SU-DHL-6 (cell line): ENCODE results near the gene PRMT1.

Source experiments
- H2AFZ ChIP-seq: fragments of 200-600 bp; sonication (generic); 2 replicates; pipeline ENCODE4 v1.6.1; 2014; ENCODE audit warnings: low read depth, mild to moderate bottlenecking, moderate library complexity, mixed read lengths, antibody characterized with exemption, low read length; ENCODE audit not compliant: severe bottlenecking
- H3F3A ChIP-seq: fragments of 200-600 bp; shearing (Covaris generic); 2 replicates; pipeline ENCODE4 v1.6.0; 2016; ENCODE audit warnings: antibody characterized with exemption, mild to moderate bottlenecking; ENCODE audit not compliant: insufficient read depth
- H3K27ac ChIP-seq: fragments of 200-600 bp; sonication (generic); 2 replicates; pipeline ENCODE4 v1.5.1; 2016; ENCODE audit warnings: low read depth, mild to moderate bottlenecking, low read length, moderate library complexity, mixed read lengths
- H3K27me3 ChIP-seq: fragments of 200-600 bp; sonication (generic), shearing (Covaris generic); 2 replicates; pipeline ENCODE4 v1.6.0; 2014; ENCODE audit warnings: mild to moderate bottlenecking, low read length
- H3K36me3 ChIP-seq: fragments of 200-600 bp; sonication (generic); 2 replicates; pipeline ENCODE4 v1.6.1; 2014; ENCODE audit warnings: mild to moderate bottlenecking, low read length, mixed read lengths
- H3K4me2 ChIP-seq: fragments of 300-600, 200-600 bp; shearing (Covaris generic), sonication (generic); 2 replicates; pipeline ENCODE4 v1.6.0; 2014; ENCODE audit warnings: low read length, low read depth, mild to moderate bottlenecking; ENCODE audit not compliant: poor library complexity, severe bottlenecking
- H3K4me3 ChIP-seq: fragments of 200-600 bp; sonication (generic); 2 replicates; pipeline ENCODE4 v1.5.1; 2014; ENCODE audit warnings: antibody characterized with exemption, low read length, mild to moderate bottlenecking, mixed read lengths; ENCODE audit not compliant: insufficient read depth, poor library complexity, severe bottlenecking
- H3K79me2 ChIP-seq: fragments of 200-600 bp; sonication (generic); 2 replicates; pipeline ENCODE4 v1.6.1; 2014; ENCODE audit warnings: mild to moderate bottlenecking, low read length, moderate library complexity; ENCODE audit not compliant: insufficient read depth
- H3K9ac ChIP-seq: fragments of 200-600 bp; sonication (generic); 2 replicates; pipeline ENCODE4 v1.7.0; 2014; ENCODE audit warnings: mild to moderate bottlenecking, low read length
- H3K9me2 ChIP-seq: fragments of 200-600 bp; sonication (generic); replicated peaks from 2 replicates; pipeline ENCODE4 v1.6.1; 2014; ENCODE audit warnings: low read length; ENCODE audit not compliant: insufficient read depth
- H3K9me3 ChIP-seq: fragments of 200-600 bp; sonication (generic); 2 replicates; pipeline ENCODE4 v1.6.1; 2014; ENCODE audit warnings: low read length, mixed read lengths; ENCODE audit not compliant: insufficient read depth
- H4K20me1 ChIP-seq: fragments of 200-600 bp; sonication (generic); 2 replicates; pipeline ENCODE4 v1.6.1; 2014; ENCODE audit warnings: low read depth, mild to moderate bottlenecking, antibody characterized with exemption, low read length, moderate library complexity, mixed read lengths
- CTCF ChIP-seq: fragments of 200-600 bp; sonication (generic); IDR thresholded peaks from one replicate; pipeline ENCODE4 v1.5.1; 2017; ENCODE audit warnings: antibody characterized with exemption, mild to moderate bottlenecking, low read length, moderate library complexity; ENCODE audit not compliant: insufficient read depth, poor library complexity, severe bottlenecking
- EZH2phosphoT487 ChIP-seq: fragments of 200-600 bp; sonication (generic), shearing (Covaris generic); conservative IDR thresholded peaks from 2 replicates; pipeline ENCODE4 v1.6.1; 2018; ENCODE audit warnings: mild to moderate bottlenecking, antibody characterized with exemption, low read length, moderate library complexity, mixed read lengths

Gene PRMT1

GRCh38 chr19:49676136-49676783, 811 bp upstream of the PRMT1 start:
- no peaks in the 10 kb centered on the region for H3K9me3 ChIP-seq
- peaks cover 5% of the 10 kb centered on the region; the same call in 1 of the 2 replicates for H3K36me3 ChIP-seq
- H3K79me2 ChIP-seq, result peaks cover 40% of the 10 kb centered on the region
- TF ChIP-seq EZH2phosphoT487 (no peak), CTCF (no peak)
- peak overlapping the region; percentile 97 for H3K4me2 ChIP-seq
- H3K27ac ChIP-seq, result peak overlapping the region; percentile 96
- H3K27me3 ChIP-seq, result no peaks in the 10 kb centered on the region
- peak overlapping the region; percentile 88 for H3K9ac ChIP-seq
- peak overlapping the region; percentile 95 for H3K4me3 ChIP-seq
- H3F3A ChIP-seq, result peaks cover 35% of the 10 kb centered on the region
- no peaks in the 10 kb centered on the region for H3K9me2 ChIP-seq
- peaks cover 5% of the 10 kb centered on the region; the same call in 1 of the 2 replicates for H4K20me1 ChIP-seq
- peak overlapping the region; percentile 28 for H2AFZ ChIP-seq

- H2AFZ ChIP-seq, result no peak overlapping the region
- peak overlapping the region; percentile 88 for H3K27ac ChIP-seq
- no peaks in the 10 kb centered on the region for H3K9me3 ChIP-seq
- peaks cover 7% of the 10 kb centered on the region for H3K36me3 ChIP-seq
- H3K9ac ChIP-seq, result peak overlapping the region; percentile 97
- H3K79me2 ChIP-seq, result peaks cover 43% of the 10 kb centered on the region
- H3K4me3 ChIP-seq, result peak overlapping the region; percentile 85
- TF ChIP-seq CTCF, result no peak
- TF ChIP-seq EZH2phosphoT487, result no peak
- H4K20me1 ChIP-seq, result peaks cover 5% of the 10 kb centered on the region; the same call in 1 of the 2 replicates
- H3K27me3 ChIP-seq, result no peaks in the 10 kb centered on the region
- H3F3A ChIP-seq, result peaks cover 32% of the 10 kb centered on the region
- H3K9me2 ChIP-seq, result no peaks in the 10 kb centered on the region
- peak overlapping the region; percentile 70 for H3K4me2 ChIP-seq
Observed at GRCh38 chr19:49676784-49677230, 264 bp upstream of the PRMT1 start.

GRCh38 chr19:49677901-49678674, 1.0 kb downstream of the PRMT1 start:
- Histone ChIP-seq H3K9me3 (no peaks in the 10 kb centered on the region), H3F3A (peaks cover 28% of the 10 kb centered on the region), H3K4me2 (peak overlapping the region; percentile 70), H3K27ac (peak overlapping the region; percentile 88), H4K20me1 (peaks cover 5% of the 10 kb centered on the region; the same call in 1 of the 2 replicates), H3K27me3 (no peaks in the 10 kb centered on the region), H2AFZ (no peak overlapping the region), H3K9ac (peak overlapping the region; percentile 97), H3K79me2 (peaks cover 50% of the 10 kb centered on the region), H3K4me3 (peak overlapping the region; percentile 85), H3K9me2 (no peaks in the 10 kb centered on the region), H3K36me3 (peaks cover 15% of the 10 kb centered on the region)
- TF ChIP-seq CTCF (peak; percentile 63), EZH2phosphoT487 (no peak)
